Measurements from ENCODE around the gene ERN1.
A peak's percentile ranks its signal among the peaks of the same experiment; 100 is the strongest.
"Not testable (repeated sequence)": the region's sequence is repeated elsewhere in the genome, so short reads cannot be mapped to it uniquely, and the experiment has no call there.

The ERN1 gene

GRCh38 chr17:64134216-64134970 is 4.4 kb upstream of the ERN1 start:
- no peak for DNase-seq (ENCODE audit: low spot score)

- peak; percentile 68 for DNase-seq (ENCODE audit: low spot score)
Measured at GRCh38 chr17:64133546-64134215, 3.7 kb upstream of the ERN1 start.

- DNase-seq (ENCODE audit: low spot score), result no peak
Measured at GRCh38 chr17:64131606-64132270, 1.8 kb upstream of the ERN1 start.

GRCh38 chr17:64130559-64131001 is 636 bp upstream of the ERN1 start:
- DNase-seq (ENCODE audit: low spot score), result no peak

- no peak for DNase-seq (ENCODE audit: low spot score)
Measured at GRCh38 chr17:64129515-64129764, 504 bp downstream of the ERN1 start.

GRCh38 chr17:64128787-64129514 is 993 bp downstream of the ERN1 start:
- no peak for DNase-seq (ENCODE audit: low spot score)

- DNase-seq (ENCODE audit: low spot score), result no peak
Measured at GRCh38 chr17:64126918-64127317, 3.0 kb downstream of the ERN1 start.

GRCh38 chr17:64125937-64126336 is 4.0 kb downstream of the ERN1 start:
- DNase-seq (ENCODE audit: low spot score), result no peak

GRCh38 chr17:64124609-64125008 is 5.3 kb downstream of the ERN1 start:
- no peak for DNase-seq (ENCODE audit: low spot score)

GRCh38 chr17:64123114-64123513 is 6.8 kb downstream of the ERN1 start:
- DNase-seq (ENCODE audit: low spot score), result no peak

GRCh38 chr17:64120972-64121786 is 8.8 kb downstream of the ERN1 start:
- DNase-seq (ENCODE audit: low spot score), result not testable (repeated sequence)

GRCh38 chr17:64120159-64120810 is 9.7 kb downstream of the ERN1 start:
- DNase-seq (ENCODE audit: low spot score), result no peak

GRCh38 chr17:64117981-64118979 is 11.7 kb downstream of the ERN1 start:
- no peak for DNase-seq (ENCODE audit: low spot score)

- no peak for DNase-seq (ENCODE audit: low spot score)
Measured at GRCh38 chr17:64115822-64116534, 14.0 kb downstream of the ERN1 start.

GRCh38 chr17:64115043-64115698 is 14.8 kb downstream of the ERN1 start:
- DNase-seq (ENCODE audit: low spot score), result no peak

GRCh38 chr17:64113006-64113405 is 16.9 kb downstream of the ERN1 start:
- no peak for DNase-seq (ENCODE audit: low spot score)

GRCh38 chr17:64111831-64112230 is 18.1 kb downstream of the ERN1 start:
- no peak for DNase-seq (ENCODE audit: low spot score)

GRCh38 chr17:64110379-64111152 is 19.4 kb downstream of the ERN1 start:
- DNase-seq (ENCODE audit: low spot score), result no peak

All from COLO829 (cell line).